ENCODE measurements around the gene HSDL2.
A peak's percentile ranks its signal among the peaks of the same experiment; 100 is the strongest.
"Not testable (repeated sequence)": the region's sequence is repeated elsewhere in the genome, so short reads cannot be mapped to it uniquely, and the experiment has no call there.

Gene HSDL2

DNA sequence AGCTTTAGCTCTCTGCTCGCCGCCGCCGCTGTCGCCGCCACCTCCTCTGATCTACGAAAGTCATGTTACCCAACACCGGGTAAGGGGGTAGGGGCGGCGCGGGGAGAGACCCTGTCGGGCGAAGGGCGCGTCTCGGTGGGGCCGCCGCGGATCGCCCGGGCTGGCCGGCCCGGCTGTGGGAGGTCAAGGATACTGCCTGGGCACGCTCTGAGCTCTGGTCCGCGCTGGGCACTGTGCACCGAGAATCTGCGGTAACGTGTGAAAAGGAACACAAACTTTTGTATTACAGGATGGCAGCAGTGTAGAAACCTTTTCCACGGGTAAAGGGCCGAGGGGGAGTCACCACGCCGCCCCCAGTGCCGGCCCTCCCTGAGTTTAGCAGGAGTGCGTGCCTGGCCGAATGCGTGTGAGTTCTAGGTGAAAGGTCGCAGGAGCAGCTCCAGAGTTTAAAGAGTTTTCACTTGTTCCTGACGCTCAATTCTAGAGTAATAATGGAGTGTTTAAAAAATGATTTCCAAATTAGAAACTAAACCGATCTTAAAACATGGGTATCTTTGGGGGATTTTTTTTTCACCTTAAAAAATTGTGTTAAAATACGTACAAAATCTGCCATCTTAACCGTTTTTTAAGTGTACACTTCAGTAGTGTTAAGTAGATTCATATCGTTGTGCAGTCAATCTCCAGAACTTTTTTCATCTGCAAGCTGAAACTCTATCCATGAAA is at the start of gene HSDL2:
TSS of gene HSDL2 (plus strand) at position 7 of the 723 bp plus-strand sequence. CDS start at position 63, 56 bp downstream.
- peak; percentile 65 for DNase-seq

DNA sequence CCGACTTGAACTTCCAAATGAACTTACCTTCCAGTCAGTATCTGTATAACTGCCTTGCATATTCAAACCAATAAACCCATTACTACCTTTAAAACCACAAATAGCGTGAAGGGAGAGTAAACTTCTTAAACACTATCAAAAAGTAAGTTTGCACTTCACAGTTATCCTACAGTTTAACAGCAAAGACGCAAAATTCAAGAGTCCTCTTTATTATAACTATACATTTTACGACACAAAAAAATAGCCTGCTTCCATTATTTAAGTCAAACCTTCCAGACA is 48.3 kb upstream of the HSDL2 start:
- DNase-seq: peak; percentile 44

DNA sequence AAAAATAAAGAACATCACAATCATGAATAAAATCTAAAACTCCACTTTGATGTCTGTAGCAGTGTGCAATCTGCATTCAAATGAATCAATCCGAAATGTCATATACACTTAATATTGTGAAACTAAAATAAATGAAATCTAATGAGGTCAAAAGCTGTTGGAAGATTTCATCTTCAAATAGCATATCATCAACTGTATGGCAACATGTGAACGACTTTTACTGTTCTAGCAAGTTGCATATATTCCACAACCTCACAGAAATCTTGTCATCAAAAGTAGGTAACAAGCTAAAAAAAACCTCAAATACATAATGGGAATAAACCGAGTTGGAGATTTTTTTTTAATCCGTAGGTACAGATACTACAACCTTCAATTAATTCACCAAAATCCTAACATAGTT is 47.7 kb upstream of the HSDL2 start:
- DNase-seq: no peak

DNA sequence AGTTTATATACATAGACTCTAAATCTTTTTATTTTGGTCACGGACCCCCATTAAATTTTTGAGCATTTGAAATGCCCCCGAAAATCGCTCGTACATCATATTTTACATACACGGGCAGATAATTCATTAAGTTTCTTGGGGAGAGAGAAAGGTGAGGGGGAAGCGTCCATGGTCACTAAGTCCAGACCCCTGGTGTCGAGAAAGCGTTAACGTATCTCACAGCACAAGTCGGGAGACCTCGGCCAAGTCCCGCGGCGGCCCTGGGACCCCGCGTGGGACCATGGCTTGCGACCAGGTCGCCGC is 47.3 kb upstream of the HSDL2 start:
- no peak for DNase-seq

DNA sequence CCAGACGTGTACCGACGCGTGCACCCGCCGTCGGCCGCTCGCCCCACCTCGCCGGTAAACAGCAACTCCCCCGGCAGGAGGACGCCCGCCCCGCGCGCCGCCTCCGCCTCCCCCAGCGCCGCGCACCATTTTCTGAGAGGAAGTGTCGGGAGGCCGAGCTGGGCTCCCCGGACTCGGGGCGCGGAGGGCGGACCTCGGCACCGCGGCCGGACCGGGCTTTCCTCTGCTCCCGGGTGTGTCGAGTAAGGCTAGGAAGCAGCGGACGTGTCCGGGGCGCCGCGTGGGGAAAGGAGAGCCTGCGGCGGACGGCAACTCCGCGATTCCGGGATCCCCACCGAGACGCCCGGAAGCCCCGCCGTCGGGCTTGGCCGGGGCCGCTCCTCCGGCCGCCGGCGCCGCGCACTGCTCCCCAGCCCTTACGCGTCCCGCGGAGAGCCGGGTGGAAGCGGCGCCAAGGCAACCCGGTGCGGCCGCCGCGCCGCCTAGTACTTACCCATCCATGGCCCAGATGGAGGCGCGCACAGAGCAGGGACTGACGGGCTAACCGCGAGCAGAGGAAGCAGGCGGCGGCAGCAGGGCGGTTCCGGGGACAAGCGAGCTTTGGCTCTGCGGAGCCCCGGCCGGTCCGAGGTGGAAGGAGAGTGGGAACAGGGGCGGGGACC is 46.8 kb upstream of the HSDL2 start, which contains the start of gene PTBP3:
TSS of gene PTBP3 (minus strand) at position 643 of the 662 bp plus-strand sequence. CDS start 35,754 bp downstream, outside the sequence.
- DNase-seq: peak; percentile 92

DNA sequence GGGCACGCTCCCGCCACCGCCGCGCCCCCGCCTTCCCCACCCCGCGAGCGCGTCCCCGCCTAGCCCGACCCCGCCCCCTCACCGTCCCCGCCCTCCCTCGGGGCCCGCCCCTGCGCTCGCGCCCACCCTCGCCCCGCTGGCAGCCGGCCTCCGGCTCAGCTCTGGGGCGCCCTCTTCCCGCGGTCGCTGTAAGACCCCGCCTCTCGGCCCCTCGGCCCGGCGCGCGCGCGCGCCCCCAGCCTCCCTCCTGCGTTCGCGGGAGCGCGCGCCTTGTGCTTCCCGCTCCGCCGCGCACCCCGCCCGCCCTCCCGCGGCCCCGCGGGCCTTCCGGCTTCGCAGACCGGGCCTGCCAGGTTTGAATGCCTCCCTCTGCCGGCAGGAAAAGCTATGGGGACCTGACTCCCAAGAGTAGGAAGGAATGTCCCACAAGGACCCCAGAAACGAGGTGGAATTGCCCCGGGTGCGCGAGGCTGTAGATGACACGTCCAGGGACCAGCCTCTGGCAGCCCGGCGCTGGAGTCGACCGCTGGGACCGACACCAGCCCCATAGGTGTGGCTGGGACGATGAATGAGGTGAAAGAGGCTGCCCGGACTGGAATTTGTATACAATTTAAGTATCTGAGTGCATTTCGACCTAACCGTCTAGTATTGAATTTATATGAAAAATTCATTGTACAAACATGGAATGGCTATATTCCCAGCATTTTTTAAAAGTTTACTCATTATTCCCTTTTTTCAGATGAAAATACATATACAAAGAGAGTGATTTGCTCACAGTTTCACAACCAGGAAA is 46.1 kb upstream of the HSDL2 start:
- peak; percentile 98 for DNase-seq

DNA sequence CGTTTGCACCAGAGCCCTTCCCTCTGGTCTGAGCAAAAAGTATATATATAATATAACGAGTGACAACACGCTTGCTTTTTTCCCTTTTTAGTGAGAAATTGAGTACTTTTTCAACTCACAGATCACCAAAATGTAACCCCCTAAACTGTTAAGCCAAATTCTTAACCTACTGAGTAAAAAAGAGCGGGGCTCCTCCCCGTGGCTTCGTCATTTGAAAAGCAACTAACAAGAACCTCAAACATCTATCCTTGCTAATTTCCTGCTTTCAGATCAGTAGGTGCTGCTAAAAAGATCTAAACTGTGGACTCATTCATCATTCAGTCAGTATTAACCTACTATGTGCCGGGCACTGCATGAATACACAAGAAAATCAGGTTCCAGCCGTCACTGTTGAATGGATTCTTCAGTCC is 45.5 kb upstream of the HSDL2 start:
- DNase-seq: peak; percentile 76

DNA sequence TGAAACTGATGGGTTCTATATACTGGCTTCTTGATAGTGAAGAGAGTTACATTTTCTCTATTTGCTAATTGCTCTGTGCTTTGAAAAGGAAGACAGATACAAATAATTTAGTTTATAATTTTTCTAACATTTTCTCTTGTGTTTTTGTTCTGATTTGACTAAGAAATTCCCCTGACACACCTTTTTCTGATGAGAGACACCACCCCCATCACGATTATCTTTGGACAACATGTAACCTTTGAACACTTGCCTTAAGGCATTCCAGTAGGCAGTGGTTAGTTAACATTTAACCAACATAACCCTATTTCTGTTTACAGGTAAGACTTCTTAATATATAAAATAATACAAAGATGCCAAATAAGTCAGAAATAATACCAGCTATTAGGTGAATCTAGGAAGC is 42.4 kb upstream of the HSDL2 start:
- no peak for DNase-seq

DNA sequence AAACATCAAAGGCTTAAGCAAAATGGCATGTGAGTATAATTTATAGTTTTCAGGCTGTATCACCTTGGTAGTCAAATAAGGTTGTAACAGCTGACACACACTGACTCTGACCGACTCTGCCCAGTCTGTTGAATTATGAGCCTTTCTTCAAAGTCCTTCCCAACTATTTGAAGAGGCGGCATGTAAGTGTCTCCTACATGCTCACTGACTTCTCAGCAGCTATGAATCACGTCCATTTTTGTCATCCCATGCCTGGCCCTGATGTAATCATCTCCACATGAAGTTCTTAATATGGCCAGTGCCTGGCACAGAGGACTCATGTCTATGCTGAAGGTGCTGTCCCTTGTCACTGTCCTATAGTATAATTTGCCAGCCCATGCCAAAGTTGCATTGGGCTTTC is 41.3 kb upstream of the HSDL2 start:
- no peak for DNase-seq

DNA sequence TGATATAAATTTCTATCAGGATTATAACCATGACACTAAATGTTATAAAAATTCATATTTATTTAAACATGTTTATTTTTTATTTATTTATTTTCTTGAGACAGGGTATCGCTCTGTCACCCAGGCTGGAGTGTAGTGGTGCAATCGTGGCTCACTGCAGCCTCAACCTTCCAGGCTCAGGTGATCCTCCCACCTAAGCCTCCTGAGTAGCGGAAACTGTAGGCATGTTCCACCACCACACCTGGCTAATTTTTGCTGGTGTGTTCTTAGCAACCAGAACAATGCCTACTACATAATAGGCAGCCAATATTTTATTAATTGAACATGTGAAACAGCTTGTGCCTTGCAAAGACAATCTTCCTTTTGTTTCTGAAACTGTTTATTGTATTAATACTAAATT is 40.0 kb upstream of the HSDL2 start:
- DNase-seq: no peak

DNA sequence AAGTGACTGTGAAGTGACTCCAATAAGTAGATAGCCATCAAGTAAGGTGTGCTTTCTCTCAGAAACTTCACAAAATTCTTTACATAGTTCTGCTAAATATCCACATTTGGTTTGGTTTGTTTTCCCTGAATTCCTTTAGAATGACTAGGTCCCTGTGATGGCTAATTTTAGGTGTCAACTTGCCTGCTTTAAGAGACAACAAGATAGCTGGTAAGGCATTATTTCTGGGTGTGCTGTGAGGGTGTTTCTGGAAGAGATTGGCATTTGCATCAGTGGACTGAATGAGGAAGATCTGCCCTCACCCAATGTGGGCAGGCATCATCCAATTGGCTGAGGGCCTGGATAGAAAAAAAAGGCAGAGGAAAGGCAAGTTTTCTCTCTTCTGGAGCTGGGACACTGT is 38.2 kb upstream of the HSDL2 start:
- no peak for DNase-seq

DNA sequence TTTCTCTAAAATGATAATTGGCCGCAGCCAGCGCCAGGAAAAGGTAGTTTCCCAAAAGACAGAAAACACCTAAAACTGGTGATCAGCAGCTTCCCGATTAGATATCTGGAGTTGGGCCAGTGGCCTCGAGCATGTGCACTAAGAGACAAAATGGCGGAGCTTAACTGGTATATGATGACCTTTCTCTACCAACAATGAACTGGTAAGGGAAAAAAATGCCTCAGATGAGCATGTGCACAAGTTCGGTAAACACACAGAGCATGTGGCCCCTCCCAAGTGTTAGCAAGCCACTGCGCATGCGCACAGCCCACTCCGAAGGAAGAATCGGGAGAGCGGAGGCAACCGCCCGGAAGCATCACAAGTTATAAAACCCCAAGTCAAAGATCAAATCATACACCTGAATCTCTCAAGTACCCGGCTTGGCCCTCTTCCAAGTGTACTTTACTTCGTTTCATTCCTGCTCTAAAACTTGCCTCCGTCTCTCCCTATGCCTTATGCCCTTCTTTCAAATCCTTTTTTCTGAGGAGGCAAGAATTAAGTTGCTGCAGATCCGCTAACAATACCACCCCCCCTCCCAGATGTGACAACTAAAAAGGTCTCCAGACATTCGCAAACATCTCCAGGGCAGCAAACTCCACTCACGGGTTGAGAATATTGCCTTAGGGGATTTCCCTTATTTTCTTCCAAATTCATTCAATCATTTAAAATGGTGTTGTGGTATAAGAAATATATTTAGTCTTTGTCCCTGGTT is 31.5 kb upstream of the HSDL2 start:
- peak; percentile 82 for DNase-seq

DNA sequence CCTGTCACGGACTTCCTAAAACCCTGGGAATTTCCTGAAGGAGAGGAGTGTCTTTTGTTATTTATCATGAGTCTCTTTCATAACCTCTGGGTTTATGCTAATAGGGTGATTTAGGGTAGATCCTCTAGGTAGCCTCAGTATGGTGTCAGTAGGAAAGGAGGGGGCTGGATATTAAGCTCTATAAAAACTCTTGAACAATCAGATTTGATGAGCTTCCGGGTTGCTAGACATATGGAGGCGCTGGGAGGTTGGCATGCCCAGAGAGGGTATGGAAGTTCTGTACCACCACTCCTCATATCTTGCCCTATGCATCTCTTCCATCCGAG is 30.9 kb upstream of the HSDL2 start:
- DNase-seq: no peak

DNA sequence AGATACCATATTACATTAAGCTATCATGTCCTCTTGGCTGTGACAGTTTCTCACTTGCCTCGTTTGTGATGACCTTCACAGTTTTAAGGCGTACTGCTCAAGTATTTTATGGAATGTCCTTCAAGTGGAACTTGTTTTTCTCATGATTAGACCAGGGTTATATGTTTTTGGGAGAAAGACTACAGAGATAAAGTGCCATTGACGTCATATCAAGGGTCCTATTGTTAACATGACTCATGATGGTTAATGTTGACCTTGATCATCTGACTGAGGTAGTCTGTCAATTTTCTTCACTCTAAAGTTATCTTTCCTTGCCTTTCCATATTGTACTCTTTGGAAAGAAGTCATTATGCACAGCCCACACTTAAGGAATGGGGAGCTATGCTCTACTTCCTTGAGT is 28.7 kb upstream of the HSDL2 start:
- DNase-seq: no peak

DNA sequence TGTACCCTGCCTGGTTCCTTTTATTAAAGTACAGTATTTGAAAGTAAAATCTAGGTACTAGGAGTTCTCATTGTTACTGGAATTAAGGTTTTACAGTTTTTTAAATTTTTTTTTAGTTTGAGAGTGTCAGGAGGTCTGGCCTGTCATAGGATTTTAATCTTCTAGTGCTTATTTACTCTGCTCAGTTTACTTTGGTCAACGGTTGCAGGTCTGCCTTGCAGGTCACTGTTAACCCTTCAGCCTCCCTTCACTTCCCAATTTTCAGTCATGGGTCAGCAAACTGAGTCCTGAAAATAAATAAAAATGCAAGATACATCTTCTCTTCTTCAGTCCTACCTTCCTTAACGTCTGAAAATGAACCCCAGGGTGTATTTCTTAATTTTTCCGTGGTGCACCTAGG is 27.7 kb upstream of the HSDL2 start:
- no peak for DNase-seq

DNA sequence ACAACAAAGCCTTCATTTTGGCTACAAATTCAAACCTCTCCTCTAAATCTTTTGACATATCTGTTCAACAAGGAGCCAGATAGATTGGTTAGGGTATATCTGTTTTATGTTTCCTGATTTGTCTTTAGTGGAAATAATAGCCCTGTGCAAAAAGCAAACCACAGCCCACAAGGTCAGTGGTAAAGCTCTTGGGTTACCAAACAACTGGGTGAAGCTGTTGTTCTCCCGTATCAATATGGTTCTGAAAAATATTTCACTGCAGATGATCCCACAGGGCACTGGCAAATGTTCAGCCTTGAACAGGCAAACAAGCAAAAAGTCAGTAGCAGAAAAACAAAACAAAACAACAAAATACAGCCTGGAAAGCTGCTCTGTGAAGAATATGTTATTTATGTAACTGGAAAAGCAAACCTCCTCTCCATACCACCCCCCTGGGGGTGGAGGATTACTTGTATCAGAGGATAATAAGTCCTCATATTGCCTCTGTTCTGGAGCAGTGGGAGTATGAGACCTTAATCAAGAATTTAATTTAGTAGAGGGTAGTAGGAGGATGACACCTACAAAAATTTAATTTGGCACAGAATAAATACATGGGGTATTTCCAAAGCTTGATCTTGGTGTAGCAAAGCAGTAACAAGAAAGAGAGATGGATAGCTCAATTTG is 25.7 kb upstream of the HSDL2 start:
- no peak for DNase-seq

DNA sequence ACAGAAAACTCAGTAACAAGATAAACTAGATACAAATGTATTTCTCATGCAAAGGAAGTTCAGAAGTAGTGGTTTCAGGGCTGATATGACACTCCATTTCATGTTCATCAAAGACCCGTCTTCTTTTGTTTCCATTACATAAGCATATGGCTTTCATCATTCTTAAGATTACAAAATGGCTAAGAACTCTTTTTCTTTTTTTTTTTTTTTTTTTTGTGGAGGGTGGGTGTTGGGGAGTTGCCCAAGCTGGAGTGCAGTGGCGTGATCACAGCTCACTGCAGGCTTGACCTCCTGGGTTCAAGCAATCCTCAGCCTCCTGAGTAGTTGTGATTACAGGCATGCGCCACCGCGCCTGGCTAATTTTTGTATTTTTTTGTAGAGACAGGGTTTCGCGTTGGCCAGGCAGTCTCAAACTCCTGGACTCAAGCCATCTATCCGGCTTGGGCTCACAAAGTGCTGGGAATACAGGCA is 24.4 kb upstream of the HSDL2 start:
- peak; percentile 42 for DNase-seq

DNA sequence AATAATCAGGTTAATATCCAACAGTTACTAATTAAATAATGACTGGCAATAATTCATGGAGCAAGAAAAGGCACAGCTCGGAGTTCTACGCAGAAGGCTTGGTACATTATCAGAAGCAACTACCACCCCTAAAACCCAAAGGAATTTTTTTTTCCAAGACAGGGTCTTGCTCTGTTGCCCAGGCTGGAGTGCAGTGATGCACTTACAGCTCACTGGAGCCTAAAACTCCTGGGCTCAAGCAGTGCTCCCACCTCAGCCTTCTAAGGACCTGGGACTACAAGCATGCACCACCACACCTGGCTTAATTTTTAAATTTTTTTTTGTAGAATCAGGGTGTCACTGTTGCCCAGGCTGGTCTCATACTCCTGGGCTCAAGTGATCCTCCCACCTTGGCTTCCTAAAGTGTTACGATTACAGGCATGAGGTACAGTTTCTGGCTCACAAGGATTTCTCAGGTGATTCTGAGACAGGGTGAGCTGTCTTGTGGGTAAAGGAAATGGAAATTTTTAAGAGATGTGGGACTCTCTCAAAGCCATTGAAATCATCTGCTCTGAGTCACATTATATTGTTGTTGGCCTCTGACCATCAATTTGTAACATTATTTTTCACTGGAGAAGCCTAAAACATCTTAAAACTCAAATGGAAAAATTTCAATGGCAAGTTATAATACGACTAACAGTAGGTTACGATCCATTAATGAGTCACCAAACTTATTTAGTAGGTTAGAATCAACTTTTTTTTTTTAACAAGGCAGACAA is 19.7 kb upstream of the HSDL2 start:
- DNase-seq: no peak

DNA sequence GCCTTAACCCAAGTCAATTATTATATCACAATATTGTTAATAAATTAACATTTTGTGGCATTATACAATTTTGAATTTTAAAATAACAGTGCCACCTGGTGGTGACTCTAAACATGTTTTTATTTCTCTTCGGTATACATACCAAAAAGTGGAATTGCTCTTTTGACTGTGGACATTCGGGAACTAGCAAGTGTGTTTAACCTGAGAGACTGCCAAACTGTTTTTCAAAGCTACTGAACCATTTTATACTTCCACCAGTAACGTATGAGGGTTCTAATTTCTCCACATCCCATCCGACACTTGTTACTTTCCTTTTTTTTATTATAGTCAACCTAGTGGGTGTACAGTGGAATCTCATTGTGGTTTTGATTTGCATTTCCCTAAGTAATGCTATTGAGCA is 18.3 kb upstream of the HSDL2 start:
- peak; percentile 83 for DNase-seq

DNA sequence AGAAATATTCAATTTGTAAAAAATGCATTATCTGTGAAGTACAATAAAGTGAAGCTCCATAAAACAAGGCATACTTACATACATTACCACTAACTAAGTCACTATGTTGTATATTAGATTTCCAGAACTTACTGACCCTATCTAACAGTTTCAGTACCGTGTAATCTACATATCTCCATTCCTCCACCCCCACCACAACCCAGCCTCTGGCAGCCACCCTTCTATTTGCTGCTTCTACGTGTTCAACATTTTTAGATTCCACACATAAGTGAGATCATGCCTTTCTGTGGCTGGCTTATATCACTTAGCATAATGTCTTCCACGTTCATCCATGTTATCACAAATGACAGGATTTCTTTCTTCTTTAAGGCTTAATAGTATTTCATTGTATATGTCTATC is 15.1 kb upstream of the HSDL2 start:
- DNase-seq: peak; percentile 55

DNA sequence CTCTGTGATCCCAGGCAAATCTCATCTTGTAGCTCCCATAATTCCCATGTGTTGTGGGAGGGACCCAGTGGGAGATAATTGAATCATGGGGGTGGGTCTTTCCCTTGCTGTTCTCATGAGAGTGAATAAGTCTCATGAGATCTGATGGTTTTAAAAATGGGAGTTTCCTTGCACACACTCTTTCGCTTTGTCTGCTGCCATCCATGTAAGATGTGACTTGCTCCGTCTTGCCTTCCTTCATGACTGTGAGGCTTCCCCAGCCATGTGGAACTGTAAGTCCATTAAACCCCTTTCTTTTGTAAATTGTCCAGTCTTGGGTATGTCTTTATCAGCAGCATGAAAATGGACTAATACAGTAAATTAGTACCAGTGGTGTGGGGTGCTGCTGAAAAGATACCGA is 14.7 kb upstream of the HSDL2 start:
- not testable (repeated sequence) for DNase-seq

DNA sequence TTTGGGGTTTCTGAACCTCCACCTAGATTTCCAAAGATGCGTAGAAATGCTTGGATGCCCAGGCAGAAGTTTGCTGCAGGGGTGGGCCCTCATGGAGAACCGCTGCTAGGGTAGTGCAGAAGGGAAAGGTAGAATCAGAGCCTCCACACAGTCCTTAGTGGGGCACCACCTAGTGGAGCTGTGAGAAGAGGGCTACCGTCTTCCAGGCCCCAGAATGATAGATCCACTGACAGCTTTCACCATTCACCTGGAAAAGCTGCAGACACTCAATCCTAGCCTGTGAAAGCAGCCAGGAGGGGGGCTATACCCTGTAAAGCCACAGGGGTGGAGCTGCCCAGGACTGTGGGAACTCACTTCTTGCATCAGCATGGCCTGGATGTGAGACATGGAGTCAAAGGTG is 13.3 kb upstream of the HSDL2 start:
- no peak for DNase-seq

Measured in hematopoietic multipotent progenitor cell treated with erythropoietin and hydrocortisone succinate and interleukin-3 and kit ligand, for 4 days (in vitro differentiated cells).